HG02884 (cell line): ENCODE measurements around the gene SCARF1.

Experiments
- ATAC-seq: cut with Tn5 transposase; IDR thresholded peaks from one replicate; pipeline ENCODE4 v1.9.1; 2021; ENCODE audit warnings: mild to moderate bottlenecking, moderate library complexity; ENCODE audit not compliant: unreplicated experiment

SCARF1 gene

DNA sequence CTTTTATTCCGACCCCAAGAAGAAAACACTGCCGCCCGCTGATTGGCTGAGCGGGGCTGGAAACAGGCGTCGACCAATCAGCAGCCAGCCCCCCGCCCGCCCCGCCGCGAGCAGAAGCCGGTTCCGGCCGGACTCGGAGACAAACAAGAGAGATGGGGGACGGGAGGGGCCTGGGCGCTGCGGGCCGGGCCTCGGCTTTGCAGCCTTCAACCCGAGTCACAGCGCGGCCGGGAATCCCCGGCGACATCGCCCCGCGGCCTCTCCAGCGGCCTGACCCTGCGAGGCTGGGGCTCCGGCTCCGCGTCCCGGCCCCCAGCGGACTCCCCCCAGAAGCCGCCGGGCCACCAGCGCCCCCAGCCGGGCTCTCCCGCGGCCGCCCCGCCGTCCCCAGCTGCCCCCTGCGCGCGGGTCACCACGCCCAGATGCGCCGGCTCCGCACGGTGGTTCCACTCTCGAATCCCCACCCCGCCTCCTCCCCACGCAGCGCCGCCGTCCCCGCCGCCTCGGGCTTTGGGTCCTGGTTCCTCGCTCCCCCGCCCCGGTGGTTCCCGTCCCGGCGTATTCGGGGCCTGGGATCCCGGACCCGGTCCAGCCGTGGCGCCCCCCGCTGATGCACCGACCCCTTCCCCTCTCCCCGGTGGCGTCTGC is 16.6 kb downstream of the SCARF1 start:
- peak; percentile 52 for ATAC-seq

- peak; percentile 50 for ATAC-seq
These were observed 17.3 kb downstream of the SCARF1 start, which contains the start of gene SLC43A2 for GRCh38 chr17:1627982-1628855. Gene SLC43A2 (minus strand): TSS chr17:1628834. CDS start chr17:1627874, 960 bp downstream.

DNA sequence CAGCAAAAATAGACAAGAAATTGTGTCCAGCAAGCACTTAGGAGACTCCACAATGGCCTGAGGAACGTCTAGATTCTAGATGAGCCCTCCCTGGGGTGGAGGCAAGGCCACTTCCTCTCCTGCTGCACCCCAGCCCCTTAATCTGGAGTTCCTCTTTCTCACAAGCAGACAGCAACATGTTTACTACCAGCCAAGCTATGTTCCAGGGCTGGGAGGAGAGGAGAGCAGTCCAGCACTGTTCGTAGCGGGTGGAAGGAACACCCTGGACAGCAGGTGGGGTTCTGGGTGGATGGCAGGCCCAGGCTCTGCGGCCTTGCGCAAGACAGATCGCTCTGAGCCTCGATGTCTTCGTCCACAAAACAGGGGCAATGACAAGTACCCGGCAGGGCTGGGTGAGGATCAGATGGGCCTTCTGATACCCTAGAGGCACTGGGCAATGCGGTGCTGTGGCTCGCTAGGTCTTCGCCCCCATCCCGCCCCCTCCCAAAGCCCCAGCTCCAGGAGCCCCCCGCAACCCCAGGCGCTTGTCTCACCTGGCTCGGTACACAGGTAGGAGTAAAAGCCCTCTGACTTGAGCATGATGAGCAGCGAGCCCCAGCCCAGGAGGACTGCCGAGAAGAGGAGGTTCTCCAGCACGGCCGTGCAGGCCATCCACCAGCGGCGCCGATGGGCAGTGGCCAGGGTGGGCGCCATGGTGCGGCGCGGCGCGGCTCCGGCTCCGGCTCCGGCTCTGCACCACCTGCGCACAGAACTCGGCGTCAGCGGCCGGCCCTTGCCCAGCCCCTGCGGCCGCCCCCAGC is 18.1 kb downstream of the SCARF1 start:
- ATAC-seq, result no peak

DNA sequence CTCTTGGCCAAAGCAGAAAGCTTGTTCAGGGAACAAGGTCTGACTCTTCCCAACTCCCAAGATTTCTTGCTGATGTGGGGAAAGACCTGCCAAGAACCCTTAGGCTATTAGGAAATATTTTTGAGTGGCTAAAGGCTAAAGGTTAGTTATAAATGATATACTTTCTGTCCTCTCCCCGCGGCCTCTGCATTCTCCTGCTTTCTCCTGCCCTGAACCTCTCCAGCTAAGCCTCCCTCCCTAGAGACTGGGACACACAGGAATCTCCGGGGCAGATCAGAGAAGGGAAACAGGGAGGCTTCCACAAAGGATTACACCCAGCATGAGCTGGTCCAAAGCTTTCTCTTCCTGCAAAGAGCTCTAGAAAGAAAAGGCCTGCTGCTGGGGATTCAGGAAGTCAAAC is 19.2 kb downstream of the SCARF1 start:
- ATAC-seq, result no peak

- no peak for ATAC-seq
These were observed 20.0 kb downstream of the SCARF1 start for GRCh38 chr17:1625581-1625980.

DNA sequence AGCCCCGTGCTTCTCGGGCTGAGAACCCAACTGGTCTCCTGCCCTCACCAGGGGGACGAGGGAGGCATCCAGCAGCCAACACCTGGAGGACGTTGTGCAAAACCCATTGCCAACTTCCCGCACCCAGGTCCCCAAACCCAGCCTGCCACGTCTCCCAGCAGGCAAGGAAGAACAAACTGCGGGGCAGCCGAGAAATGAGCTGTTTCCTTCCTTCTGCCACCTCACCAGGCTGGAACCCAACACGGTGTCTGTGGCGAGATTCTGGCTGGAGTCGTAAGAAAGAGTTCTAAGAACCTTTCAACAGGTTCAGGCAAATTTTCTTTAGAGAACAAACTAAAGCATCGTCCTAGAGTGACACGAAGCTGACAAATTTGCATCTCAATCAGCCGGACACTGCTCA is 20.5 kb downstream of the SCARF1 start:
- ATAC-seq, result no peak

DNA sequence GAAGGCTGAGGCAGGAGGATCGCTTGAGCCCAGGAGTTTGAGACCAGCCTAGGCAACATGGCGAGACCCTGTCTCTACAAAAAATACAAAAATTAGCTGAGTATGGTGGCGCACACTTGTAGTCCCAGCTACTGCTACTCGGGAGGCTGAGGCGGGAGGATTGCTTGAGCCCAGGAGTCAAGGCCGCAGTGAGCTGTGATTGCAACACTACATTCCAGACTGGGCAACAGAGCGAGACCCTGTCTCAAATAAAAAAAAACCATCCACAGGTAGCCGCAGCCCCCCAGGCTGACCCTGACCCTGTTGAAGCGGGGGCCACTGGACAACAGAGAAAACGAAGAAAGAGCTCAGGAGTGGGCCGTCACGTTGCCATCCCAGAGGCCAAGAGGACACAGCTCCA is 20.9 kb downstream of the SCARF1 start:
- no peak for ATAC-seq

DNA sequence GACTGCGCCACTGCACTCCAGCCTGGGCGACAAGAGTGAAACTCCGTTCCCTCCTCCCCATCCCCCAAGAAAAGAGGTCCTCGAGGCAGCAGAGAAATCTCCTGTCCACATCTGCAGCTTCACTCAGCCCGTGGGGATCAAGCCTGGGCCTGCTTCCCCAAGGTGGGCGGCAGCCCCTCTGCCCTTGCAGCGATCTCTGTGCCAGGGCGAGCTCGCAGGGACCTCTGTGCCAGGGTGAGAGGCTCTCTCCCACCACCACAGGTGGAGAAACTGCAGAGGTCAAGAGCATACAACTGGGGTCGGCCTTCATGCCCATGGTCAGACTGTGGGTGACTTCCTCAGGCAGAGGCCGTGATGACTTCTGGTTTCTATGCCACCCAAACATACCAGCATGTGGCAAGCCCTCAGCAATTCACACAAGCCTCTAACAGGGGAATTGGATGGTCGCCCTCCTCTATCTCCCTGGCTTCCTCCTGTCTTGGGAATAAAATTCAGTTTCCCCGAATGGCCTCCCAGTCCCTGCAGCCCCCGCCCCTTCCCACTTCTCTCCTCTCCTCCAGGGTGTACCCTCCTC is 22.4 kb downstream of the SCARF1 start:
- ATAC-seq, result no peak

DNA sequence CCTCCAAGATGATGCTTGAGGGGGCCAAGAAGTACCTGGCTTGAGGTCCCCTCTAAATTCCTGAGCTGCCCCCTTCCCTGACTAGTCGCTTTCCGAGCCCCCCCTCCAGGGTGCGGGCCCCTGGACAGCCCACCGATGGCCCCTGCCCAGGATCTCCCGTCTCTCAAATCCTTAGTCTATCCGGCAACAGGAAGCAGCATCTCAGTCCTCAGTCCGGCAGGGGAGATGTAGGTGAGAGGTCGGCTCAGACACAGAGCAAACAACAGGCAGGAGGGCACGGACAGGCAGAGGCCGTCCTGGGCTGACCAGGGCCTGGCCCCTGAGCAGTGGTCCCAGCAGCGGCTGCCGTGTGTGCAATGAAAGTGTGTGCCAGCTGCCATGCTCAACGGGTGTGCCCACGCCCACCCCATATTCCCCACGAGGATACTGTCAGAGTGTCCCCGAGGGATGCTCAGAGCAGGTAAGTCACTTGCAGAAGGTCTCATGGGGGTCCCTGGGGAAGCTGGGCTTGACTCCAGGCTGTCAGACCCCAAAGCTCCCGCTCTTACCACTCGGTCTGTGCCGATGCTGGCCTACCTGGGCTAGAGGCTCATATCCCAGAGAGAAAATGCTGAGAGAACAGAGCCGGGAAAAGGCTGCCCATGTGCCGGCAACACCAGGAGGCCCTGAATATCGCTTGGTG is 24.1 kb downstream of the SCARF1 start:
- no peak for ATAC-seq

DNA sequence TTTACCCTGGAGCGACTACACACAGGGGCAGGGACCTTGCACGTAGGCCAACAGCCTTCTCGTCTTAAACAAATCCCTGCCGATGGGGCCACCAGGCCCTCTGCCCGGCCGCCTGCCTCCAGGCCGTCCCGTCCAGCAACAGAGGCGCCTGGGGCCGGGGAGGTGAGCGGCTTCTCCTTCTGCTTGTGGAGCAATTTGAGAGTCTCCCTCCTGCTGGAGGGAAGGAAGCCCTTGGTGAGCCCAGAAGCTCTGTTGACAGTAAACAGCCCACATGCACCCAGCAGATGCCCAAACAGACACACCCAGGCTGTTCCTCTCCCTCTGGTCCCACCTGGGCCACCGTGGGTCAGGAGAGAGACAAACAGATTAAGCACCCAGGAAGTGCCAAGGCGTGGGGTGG is 25.0 kb downstream of the SCARF1 start:
- ATAC-seq, result no peak

- no peak for ATAC-seq
These were observed 27.8 kb downstream of the SCARF1 start for GRCh38 chr17:1617620-1618174.

DNA sequence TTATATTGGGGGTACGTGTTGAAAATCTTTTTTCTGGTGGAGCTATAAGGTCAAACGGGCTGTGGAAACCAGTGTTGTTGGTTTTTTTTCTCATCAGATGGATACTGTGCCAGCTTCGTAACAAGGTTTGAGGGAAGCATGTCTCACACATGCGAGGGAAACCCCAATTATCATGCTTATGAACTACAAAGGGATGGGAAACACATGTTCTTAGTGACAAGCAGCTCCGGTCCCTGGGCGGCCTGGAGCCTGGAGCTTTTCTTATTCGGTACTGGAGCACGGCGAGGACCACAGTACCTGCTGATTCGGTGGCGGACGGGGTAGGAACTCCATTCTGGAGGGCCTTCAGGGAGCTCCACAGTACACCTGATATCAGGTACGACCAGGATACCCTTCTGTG is 29.4 kb downstream of the SCARF1 start:
- no peak for ATAC-seq

- ATAC-seq, result no peak
These were observed 33.1 kb downstream of the SCARF1 start for GRCh38 chr17:1612400-1612799.

DNA sequence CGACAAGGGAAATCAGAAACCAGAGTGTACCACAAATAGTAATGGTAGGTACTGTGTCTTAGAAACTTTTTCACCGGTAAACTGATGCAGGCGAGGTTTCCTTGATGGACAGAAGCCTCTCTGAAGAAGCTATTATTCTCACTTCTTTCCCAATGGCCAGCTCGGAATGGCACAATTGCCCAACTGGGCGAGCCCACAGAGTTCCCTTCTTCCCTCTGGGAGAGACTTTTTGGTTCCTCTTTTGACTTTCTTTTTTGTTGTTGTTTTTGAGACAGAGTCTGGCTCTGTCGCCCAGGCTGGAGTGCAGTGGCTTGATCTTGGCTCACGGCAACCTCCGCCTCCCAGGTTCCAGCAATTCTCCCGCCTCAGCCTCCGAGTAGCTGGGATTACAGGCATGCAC is 33.8 kb downstream of the SCARF1 start:
- ATAC-seq, result no peak

DNA sequence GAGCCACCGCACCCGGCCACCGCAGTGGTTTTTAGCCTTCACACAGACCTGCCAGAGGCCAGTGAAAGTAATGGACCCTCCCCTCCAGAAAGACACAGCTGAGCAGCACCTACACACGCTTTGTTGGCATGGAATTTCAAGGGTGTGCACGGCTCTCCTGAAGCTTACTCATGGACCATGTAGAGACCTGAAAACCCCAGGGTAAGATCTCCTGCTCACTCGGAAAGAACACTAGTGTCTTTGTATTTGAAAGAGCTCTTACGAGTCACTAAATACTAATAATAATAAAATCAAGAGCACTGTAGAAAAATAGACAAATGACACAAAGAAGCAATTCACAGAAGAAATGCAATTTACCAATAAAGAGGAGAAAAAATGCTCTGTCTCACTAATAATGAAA is 36.9 kb downstream of the SCARF1 start:
- no peak for ATAC-seq

- no peak for ATAC-seq
These were observed 37.6 kb downstream of the SCARF1 start for GRCh38 chr17:1607971-1608320.

DNA sequence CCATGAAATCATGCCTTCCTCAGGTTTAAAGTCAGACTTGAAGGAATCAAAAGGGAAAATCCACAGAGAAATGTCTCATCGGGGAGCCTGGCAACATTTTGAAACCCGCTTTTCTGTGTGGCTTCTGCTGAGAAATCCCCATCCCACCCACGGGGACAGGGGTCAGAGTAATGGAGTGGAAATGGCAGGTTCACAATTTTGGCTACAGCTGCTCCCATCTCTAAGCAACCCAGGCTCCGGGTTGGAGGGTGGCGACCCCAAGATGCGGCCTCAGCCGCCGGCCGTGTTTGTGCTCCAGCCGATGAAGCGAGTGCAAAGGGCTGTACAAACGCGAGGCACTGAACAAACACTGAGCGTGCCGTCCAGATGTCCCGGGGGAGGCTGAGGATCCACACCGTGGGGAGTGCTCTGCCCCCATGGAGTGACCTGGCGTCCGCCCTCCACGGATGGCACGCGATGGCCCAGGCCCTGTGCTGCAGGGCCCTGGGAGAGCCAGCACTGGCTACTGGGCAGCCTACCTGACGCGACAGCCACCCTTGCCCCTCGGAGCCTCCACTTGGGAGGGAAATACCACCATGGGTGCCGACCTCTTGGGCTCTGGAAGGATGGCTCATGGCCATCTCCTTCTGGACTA is 39.1 kb downstream of the SCARF1 start:
- no peak for ATAC-seq

DNA sequence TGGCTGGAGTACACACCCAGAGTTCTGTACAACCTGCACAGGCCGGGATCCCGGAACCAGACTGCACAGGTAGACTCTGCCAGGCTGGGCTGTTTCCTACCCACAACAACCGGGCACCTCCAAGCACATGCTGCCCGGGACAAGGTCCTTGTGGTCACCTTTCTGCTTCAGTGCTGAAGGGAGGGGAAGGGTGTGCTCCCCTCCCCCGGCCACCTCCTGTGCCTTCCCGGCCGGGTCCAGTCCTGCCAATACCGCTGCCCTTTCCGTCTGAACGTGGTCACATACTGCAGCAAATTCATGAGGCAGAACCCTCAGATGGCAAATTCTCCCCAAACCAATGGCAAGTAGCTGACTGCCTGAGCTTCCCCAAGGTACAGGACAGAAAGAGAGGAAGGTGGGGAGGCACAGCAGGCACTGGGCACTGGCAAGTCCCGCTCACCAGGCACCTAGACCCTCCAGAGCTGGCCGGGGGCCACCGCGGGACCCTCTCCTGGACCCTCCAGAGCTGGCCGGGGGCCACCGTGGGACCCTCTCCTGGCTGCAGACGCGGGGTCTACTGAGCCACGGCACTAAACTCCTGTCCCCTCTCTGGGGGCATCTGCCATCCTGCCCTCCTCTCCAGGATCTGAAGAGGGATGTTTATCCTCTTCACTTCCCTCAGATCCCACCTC is 39.7 kb downstream of the SCARF1 start:
- no peak for ATAC-seq

DNA sequence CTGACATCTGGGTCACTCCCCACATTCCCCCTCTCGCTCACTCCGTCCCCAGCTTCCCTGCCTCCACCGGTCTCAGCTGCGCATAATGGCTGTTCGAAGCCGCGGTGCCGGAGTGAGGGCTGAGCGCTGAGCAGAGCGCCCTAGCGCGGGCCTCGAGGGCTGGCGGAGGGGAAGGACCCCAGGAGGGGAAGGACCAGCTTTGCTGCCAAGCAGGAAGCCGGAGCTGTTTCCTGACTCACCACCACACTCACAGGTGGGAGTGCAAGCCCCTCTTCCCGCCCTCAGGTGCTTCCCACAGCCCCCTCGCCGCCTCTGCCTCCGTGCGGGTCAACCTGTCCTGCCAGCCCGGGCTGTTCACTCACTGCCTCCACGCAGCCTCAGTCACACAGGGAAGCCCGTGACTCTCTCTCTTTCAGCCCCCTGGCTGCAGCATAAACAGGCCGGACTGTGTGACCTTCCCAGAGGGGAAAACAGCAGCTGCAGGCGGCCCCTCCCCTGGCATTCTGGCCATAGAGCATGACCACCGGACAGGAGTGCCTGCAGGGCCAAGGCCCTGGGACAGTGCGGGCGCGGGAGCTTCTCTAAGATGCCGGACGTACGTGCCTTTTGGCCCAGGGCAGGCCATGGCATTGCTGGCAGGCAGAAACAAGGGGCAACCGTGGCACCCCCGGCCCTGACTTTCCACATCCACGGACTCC is 40.6 kb downstream of the SCARF1 start:
- ATAC-seq, result no peak
